T-helper 1 cell (primary cell): ENCODE results near the gene PDE4D.
"Not testable (repeated sequence)": the region's sequence is repeated elsewhere in the genome, so short reads cannot be mapped to it uniquely, and the experiment has no call there.

ENCODE experiments used
- DNase-seq, 5 donors: peaks; one replicate each; pipeline ENCODE4 v3.0.0-alpha.2; 2012 to 2020

Gene PDE4D

DNA sequence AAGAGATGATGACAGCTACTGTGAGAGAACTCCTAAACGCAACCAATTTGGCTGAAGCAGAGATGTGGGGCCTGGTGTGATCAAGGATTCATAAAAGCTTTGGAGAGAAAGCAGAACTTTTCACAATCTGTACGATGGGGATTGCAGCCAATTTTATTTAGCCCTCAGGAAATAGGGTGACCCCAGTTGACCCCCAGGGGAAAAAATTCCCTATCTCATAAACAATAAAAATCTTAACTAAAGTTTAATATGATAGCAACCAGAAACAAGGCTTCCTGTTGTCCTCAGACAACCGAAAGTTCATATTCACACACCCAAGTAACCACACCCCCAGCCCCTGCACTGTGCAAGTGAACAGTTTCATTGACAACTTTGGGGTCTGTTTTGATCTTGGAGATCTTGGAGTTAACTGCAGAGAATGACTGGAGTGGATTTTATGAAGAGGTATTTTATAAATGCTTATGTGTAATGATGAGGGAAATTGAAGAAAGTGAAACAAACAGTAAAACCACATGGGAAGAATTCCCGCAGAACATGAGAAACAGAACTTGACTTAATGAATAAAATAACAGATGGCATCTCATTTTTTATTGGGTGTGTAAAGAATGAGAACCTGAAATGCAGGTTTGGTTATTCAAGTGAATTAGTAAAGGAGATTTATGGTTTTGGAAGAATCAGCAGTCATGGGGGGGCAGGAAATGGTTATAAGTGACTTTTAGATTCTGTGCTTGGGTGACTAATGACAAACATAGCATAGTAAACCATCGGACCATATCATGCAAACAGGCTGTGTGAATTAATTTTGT lies 94.5 kb downstream of the PDE4D start:
- DNase-seq = peak in 1 of 5 donors; percentile 9

- no peak for DNase-seq
Measured at GRCh38 chr5:59795141-59795540, 98.4 kb downstream of the PDE4D start.

DNA sequence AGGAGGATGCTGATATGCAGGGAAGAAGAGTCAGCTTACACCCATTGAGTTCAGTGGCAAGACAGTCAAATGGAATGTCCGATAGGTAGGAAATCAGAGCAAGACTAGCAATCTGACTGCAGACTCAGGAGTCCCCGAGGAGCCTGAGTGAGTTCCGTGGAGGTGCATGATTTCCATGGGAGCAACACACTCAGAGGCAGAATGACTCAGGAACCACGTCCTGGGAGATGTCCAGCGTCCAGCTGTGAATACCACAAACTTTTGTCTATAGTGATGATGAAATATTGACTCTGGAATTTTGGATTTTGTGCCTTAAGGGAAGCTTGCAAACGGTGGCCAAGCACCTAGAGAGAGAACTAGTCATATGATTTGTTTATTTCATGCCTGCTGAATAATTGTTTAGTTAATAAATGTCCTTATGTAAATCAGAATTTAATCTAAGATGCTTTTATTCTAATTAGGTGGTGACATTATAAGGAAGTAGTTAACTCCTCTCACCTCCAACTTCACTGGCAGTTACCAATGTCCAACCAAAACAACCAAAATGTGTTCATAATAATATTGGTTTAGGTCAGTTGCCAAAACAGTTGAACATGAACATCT lies 100.4 kb downstream of the PDE4D start:
- DNase-seq = no peak

GRCh38 chr5:59791617-59792016 lies 101.9 kb downstream of the PDE4D start:
- no peak for DNase-seq

DNA sequence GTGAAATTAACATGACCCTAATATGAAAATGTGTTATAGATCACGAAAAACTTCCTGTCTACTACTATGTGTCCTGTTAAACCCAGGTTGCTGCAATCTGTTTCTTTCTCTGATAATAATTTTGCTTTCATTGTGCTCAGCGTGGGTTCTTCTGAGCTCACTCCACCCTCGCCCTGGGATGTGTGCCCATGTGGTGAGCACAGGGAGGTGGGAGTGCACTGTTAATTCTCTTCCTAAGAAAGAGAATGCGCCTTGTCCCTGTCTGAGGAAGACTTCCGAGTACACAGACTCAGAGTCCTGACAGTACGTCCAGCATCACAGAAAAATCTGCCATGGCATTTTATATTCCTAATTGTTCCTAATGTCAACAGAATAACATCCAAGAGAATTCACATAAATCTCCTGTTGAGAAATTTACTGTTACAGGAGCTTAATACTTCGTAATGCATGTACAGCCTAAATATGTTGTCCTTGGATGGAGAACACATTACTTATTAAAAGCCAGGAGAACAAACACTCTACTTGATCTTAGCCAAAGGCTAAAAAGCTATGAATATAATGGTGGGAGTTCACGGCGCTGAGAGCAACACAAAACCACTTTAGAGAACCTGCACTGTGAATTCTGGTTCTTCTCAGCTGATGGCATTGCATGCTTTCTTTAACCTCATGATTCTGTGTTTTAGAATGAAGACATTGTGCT lies 102.6 kb downstream of the PDE4D start:
- DNase-seq = no peak

- peak in 1 of 5 donors; percentile 49 for DNase-seq
Measured at GRCh38 chr5:59790376-59790775, 103.2 kb downstream of the PDE4D start.

GRCh38 chr5:59789894-59790293 lies 103.6 kb downstream of the PDE4D start:
- no peak for DNase-seq

DNA sequence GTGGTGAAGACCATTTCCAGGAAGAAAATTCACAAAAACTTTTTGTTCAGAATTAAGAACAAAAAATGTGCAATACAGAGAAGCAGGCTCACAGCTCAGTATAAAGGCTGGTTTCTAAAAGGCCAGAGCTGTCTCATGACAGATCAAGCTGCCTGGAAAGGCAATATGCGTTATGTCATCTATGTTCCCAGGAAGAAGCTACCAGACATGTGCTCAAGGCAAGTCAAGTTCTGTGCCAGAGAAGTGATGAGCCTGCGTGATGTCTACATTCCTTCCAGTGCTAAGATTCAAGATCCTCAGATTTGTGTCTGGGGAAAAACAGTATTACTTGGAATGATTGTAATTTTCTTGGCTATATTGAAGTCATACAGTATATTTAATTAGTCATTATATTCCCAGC lies 104.3 kb downstream of the PDE4D start:
- no peak for DNase-seq

DNA sequence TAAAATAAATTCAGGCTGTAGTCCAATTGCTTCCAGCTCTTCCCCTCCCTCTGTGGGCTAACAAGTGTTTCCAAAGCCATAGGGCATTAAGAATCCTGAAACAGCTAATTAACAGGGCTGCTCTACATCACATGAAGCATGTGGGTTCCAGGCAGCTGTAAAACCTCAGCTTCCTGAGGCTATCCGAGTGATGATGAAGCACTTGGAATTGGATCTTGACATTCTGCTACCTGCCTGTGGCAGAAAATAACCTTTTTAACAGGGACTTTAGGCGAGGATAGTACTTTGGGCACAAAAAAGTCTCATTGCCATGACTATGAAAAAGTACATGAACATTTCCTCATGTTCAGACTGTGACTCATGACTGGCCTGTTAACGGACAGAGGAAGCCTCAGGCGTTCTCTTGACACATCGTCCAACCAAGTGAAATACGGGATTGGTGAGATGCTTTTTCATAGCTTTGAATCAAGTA lies 107.2 kb downstream of the PDE4D start:
- no peak for DNase-seq

- DNase-seq = no peak
Measured at GRCh38 chr5:59785676-59786333, 107.7 kb downstream of the PDE4D start.

- not testable (repeated sequence) for DNase-seq
Measured at GRCh38 chr5:59784708-59785107, 108.8 kb downstream of the PDE4D start.

DNA sequence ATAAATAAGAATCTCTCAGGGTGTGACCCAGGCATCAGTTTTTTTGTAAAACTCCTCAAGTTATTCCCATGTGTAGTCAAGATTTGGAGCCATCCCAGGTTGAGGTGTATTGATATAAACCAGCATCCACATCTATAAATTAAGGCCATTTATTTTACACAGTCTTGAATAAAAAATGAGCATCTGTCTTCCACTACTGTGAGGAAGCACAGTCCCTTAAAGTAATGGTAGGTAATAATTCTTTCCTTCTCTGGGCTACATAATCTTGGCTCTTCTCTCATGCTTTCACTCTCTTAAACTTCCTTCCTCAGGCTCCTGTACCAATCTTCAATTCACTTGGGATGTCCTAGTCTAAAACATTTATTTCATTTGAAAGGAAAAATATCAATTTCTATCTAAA lies 110.3 kb downstream of the PDE4D start:
- no peak for DNase-seq

GRCh38 chr5:59782856-59783255 lies 110.7 kb downstream of the PDE4D start:
- no peak for DNase-seq

- no peak for DNase-seq
Measured at GRCh38 chr5:59779453-59779852, 114.1 kb downstream of the PDE4D start.

GRCh38 chr5:59777028-59777427 lies 116.5 kb downstream of the PDE4D start:
- no peak for DNase-seq

DNA sequence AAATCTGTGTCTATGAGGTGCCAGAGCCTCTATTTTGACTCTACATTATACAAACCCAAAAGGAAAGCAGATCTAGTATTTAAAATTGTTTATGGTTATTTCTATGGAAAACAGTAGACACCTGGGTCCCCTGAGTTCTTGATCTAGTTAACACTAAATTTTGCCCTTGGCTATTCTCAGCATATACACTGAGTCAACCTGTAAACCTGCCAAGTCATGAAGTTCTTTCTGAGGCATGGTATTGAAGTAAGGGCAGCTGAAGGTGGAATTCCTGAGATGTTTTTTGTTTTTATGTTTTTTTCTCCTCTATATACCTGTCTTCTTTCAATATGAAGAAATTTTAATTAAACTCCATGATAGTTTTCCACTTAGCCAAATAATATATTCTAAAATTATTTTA lies 120.2 kb downstream of the PDE4D start:
- DNase-seq = no peak

GRCh38 chr5:59772757-59773156 lies 120.8 kb downstream of the PDE4D start:
- DNase-seq = no peak

GRCh38 chr5:59772206-59772605 lies 121.3 kb downstream of the PDE4D start:
- DNase-seq = no peak

GRCh38 chr5:59770953-59771352 lies 122.6 kb downstream of the PDE4D start:
- DNase-seq = no peak

DNA sequence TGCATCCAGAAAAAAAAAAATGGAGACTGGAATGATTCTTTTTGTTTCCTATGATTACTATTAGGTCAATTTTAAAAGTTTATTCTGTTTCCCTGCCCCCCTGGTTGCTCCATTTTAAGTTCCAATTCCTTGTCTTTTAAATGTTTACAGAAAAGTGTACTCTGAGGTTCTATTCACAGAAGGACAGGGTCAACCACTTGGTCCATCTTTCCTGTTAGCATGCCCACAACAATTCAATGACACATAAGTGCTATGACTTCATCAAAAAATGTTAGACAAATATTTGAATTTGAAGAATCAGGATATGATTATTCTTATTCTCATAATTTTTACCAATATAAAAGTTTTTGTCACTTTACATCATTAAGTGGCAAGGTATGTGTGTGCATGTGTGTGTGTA lies 123.7 kb downstream of the PDE4D start:
- no peak for DNase-seq

GRCh38 chr5:59769041-59769360 lies 124.5 kb downstream of the PDE4D start:
- no peak for DNase-seq

DNA sequence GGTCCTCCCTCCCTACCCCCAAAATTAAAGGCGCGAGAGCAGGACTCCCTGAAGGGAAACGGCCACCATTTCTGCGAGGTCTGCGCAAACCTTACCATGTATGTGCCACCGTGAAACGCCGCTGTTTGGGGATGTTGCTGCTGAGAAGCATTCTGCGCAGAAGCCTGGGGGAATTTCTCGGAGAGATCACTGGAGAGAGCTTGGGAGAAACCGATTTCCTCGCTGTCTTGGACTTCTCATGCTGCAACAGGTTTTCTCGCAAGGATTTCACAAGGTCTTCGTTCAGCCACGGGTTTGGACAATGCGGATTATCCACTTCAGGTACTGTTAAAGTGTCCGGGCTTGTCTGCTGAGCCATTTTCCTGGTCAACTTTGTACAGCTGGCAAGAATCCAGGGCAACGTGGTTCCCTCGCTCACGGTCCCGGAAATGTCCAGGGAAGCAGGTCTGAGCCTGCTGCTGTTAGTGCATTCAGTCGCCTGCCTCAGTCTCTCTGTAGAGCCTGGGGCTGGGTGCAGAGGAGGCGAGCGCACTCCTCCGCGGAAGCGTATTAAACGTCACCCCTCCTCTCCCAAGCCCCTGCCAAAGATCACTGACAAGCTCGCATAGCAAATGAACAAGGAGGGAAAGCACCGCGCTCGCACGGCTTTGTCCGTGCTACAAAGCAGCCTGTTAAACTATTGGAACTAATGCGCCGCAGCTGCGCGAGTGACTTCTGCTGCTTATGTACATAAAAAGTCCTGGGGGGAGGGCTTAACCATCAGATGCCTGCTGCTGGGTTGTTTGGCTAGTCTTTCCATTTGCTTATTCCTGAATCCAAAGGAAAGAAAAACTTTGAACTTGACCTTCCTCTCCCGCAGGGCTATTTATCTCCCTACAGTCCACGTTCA lies 125.1 kb downstream of the PDE4D start:
- peak in 1 of 5 donors; percentile 23 for DNase-seq
